NCI-H2029 (cell line): ENCODE measurements around the gene ELAVL2.

Experiments
- DNase-seq: peaks from one replicate; lab custom pipeline; 2025; lab: John Stamatoyannopoulos, UW

The ELAVL2 gene

DNA sequence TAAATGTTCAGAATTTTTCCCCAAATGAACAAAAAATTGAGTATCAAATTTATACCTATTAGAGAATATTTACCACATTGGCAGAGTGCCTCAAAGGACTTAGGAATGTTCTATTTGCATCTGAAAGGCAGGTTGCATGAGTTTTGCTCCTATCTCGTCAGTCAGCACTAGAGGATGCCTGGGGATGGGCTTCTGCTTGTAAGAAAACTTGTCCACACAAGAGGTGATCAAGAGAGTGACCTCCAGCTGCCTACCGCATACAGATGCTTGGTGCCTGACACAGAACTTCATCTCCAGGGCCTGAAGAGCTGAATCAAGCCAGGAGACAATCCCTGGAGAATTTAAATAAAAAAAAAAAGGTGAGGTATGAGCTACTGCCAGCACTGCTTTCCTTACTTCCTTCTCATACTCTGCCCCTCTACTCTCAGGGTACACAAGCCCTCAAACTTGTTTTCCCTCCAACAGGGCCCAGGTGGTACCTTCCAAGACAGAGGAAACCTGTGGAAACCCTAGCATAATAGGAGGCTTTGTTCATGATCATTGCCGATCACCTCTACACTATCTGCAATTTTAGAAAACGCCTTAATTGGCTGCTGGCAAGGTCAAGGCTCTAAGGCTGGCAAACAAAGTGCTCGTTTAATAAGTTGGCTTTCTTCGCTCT, 166.6 kb downstream of the ELAVL2 start:
- DNase-seq: no peak

DNA sequence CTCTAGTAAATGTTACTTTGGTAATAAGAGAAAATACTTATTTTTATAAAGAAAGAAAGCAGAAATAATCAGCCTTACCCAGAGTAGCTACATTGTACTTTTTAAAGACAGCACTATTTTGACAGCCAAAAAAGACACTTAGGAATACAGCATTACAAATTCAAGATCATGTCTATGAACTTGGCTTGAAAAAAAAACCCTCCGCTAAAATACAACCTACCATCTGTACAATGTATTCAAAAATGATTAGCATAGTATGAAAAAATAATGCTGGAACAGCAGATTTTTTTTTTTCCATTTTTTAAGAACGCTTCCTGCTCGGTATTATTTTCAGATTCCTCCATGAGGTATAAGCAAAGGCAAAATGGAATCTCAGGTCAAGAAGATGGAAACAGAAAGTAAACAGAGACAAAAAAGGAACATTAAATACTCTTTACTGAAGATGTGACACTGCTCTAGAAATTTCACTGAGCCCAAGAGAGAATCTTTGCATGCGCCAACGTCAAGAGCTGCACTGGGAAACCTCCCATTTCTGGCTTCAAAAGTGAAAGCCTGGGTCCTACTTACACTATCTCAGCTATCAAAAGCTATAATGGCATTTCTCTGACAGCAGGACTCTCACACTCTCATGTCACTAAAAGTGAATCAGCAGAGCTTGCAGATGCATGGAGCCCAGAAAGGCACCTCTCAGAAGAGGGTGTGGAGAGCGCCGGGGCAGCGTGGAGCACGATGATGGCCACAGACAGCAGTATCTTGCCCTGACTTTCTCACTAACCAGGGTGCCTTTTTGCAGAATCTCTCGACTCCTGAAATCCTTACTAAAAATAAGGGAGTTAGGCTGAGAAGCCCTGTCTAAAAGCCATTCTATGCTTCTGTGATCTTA, 167.4 kb downstream of the ELAVL2 start:
- no peak for DNase-seq

DNA sequence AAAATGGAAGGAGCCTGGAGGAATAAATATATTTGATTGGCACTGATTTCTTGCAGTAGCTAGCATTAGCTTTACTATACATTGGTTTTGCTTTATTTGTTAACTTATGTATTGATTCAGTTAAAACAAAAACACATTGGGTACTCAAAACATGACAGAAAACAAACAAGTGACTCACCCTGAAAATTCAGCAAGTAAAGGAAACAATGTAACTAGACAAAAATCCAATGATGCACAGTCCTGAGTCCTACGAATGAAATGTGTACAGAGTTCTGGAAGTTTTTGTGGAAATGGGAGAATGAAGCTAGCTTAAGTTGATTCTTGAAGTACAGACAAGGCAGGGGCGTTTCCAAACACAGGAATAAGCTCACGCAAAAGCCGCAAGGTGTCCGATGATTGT, 175.0 kb downstream of the ELAVL2 start:
- no peak for DNase-seq

DNA sequence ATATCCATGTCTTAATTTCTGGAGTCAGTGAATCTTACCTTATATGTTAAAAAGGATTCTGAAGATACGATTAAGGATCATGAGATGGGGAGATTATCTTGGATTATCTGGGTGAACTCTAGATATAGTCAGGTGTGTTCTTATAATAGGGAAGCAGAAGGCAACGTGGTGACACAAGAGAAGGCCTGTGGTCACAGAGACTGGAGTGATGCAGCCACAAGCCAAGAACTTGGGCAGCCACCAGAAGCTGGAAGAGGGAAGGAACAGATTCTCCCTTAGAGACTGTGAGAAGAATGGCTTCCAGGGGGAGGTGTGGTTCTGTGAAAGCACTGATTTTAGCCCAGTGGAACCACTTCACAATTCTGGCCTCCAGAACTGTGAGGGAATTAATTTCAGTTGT, 177.4 kb downstream of the ELAVL2 start:
- no peak for DNase-seq

DNA sequence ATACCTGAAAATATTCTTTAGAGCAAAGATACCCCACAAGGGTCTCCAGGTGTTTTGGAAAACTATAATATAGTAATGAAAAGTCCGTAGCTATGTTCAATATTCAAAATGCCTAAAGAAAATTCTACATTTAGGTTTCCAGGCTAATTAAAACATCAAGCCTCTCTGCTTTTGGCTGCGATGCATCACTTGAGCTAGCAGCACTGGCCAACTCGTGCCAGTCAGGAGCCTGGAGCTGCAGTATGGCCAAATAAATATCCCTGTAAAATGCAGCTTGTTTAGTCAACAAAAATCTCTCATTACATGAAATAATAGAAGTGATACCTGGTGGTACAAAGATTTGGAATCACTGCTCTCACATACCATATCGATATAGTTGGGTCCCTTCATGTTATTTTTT, 181.1 kb downstream of the ELAVL2 start:
- DNase-seq: no peak

DNA sequence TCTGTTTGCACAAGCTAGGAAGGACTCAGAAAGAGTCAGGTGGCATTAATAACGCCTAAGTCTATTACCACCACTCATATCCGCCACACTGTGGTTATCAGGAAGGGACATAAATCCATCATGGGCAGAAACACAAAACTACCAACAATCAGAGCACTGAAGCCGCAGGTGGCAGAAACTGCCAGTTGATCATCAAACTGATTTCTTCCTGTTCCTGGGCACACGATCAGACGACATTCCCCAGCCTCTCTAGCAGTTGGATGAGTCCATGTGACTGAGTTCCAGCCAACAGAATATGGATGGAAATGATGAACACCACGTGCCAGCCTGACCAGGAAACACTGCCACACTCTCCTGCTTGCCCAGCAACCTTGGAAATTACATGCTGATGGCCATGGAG, 181.7 kb downstream of the ELAVL2 start:
- no peak for DNase-seq

DNA sequence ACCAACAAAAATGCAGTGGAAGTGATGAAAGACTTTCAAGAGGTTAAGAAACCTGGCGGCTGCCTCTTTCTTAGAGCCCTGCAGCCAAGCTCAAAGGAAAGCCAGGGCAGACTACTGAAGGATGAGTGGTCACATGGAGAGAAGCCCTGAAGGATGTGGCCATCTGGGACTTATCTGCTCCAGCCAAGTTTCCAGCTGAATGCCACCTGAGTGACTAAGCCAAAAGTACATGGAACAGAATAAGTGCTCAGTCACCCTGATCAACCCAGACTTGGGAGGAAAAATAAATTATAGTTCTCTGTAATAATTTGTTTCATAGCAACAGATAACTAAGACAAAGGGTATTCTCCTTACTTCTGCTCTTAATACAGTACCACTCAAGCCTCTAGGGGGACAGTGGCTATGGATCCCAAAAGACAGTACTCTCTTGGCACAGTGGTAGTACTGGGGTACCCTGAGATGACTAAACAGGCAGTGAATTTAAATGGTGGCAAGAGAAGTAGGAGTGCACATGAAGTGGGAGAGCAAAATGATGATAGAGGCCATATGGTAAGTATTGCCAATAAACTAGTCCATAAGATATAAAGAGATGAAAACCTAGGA, 182.3 kb downstream of the ELAVL2 start:
- DNase-seq: no peak
